HepG2 (cell line): ENCODE measurements around the gene NEIL3. TPM values are rescaled to one million over a fixed set of nuclear protein-coding genes. Genes with fewer than 3 reads are reported as not detected.

Experiments used
- ATAC-seq: fragments of 200-7000 bp; cut with Tn5 transposase; 3 replicates; pipeline ENCODE4 v1.9.1; 2020; ENCODE audit warnings: mild to moderate bottlenecking, moderate library complexity
- BruUV-seq: library from RNA; stranded (reverse); fragments of 400-500 nt; replicated peaks from 2 replicates; lab custom pipeline; 2021; lab: Mats Ljungman, UMichigan
- CTCF ChIA-PET: fragments of 300-600 bp; formaldehyde crosslinking; extraction: SDS; loops from one replicate; lab custom pipeline; 2021; ENCODE audit warnings: low total read pairs, inconsistent platforms, low intra/inter-chr PET ratio; lab: Yijun Ruan, JAX
- POLR2A ChIA-PET: fragments of 350-600 bp; sonication (Branson Sonifier 250); formaldehyde crosslinking; loops from one replicate; lab custom pipeline; 2020; ENCODE audit warnings: antibody characterized with exemption, inconsistent platforms; lab: Yijun Ruan, JAX
- DNase-seq: peaks from one replicate; pipeline ENCODE4 v3.0.0-alpha.2; 2015; ENCODE audit warnings: low spot score
- FAIRE-seq: peaks from 3 replicates; lab custom pipeline; 2011; peaks lifted over from hg19 to GRCh38; lab: Jason Lieb, UNC
- H2AFZ ChIP-seq: one replicate; pipeline ENCODE4 v1.6.1; 2011; ENCODE audit warnings: low read length, inconsistent platforms
- H3K27ac ChIP-seq: fragments of 300-600 bp; 3 replicates; pipeline ENCODE4 v1.8.0; 2011; ENCODE audit warnings: mixed run types, mild to moderate bottlenecking, mixed read lengths, low read length, inconsistent platforms; ENCODE audit not compliant: insufficient read depth; ENCODE audit errors: extremely low read length
- H3K27me3 ChIP-seq, 2 experiments: fragments of 200-600 bp in 1 of 2; 2 replicates in 1 of 2; 3 replicates in 1 of 2; pipeline versions ENCODE4 v1.6.0 to v1.8.0; 2011; ENCODE audit warnings: low read length in 2 of 2, mild to moderate bottlenecking in 2 of 2, moderate library complexity in 2 of 2, inconsistent platforms in 1 of 2; ENCODE audit not compliant: insufficient read depth in 2 of 2, control insufficient read depth in 1 of 2
- H3K36me3 ChIP-seq, 2 experiments: fragments of 200-600 bp in 1 of 2; replicated peaks in 1 of 2; 2 replicates in 1 of 2; 3 replicates in 1 of 2; pipeline versions ENCODE4 v1.5.1 to v1.8.0; 2011; ENCODE audit warnings: low read length in 2 of 2, inconsistent platforms in 1 of 2; ENCODE audit not compliant: insufficient read depth in 2 of 2, control insufficient read depth in 1 of 2
- H3K4me1 ChIP-seq: 2 replicates; pipeline ENCODE4 v1.5.1; 2012; ENCODE audit warnings: low read length, inconsistent platforms; ENCODE audit not compliant: insufficient read depth
- H3K4me2 ChIP-seq: 2 replicates; pipeline ENCODE4 v1.6.0; 2011; ENCODE audit warnings: low read depth, low read length, inconsistent platforms
- H3K4me3 ChIP-seq, 3 experiments: fragments of 200-600 bp in 1 of 3; sonication (generic), shearing (Covaris generic) in 1 of 3; replicated peaks in 1 of 3; 2 replicates each; pipeline ENCODE4 v1.5.1; 2011 to 2016; ENCODE audit warnings: low read length in 3 of 3, inconsistent platforms in 2 of 3, low read depth in 2 of 3, mild to moderate bottlenecking in 2 of 3, control low read depth in 1 of 3, mixed read lengths in 1 of 3; ENCODE audit not compliant: insufficient read depth in 1 of 3
- H3K79me2 ChIP-seq: one replicate; pipeline ENCODE4 v1.6.1; 2011; ENCODE audit warnings: low read length, inconsistent platforms; ENCODE audit not compliant: insufficient read depth
- H3K9ac ChIP-seq: 2 replicates; pipeline ENCODE4 v1.6.0; 2011; ENCODE audit warnings: mild to moderate bottlenecking, low read depth, low read length, inconsistent platforms; ENCODE audit not compliant: insufficient read depth
- H3K9me3 ChIP-seq: 2 replicates; pipeline ENCODE4 v1.5.1; 2012; ENCODE audit warnings: mild to moderate bottlenecking, low read length
- H4K20me1 ChIP-seq: 2 replicates; pipeline ENCODE4 v1.6.0; 2011; ENCODE audit warnings: inconsistent platforms, mild to moderate bottlenecking, low read length, moderate library complexity; ENCODE audit not compliant: insufficient read depth
- ATRX ChIP-seq: sonication (generic); formaldehyde crosslinking; IDR thresholded peaks from 2 replicates; pipeline ENCODE4 v1.4.0; 2020; ENCODE audit warnings: missing genetic modification reagents, borderline replicate concordance
- CEBPB ChIP-seq: IDR thresholded peaks from 2 replicates; pipeline ENCODE4 v1.6.1; 2011; ENCODE audit warnings: low read depth, low read length, improper control_type of control experiment, borderline replicate concordance
- DR1 ChIP-seq: sonication (generic); formaldehyde crosslinking; IDR thresholded peaks from 2 replicates; pipeline ENCODE4 v1.8.0; 2021; ENCODE audit warnings: mild to moderate bottlenecking, missing genetic modification reagents, inconsistent platforms
- IRX3 ChIP-seq: sonication (generic); formaldehyde crosslinking; IDR thresholded peaks from 2 replicates; pipeline ENCODE4 v1.8.1; 2023; ENCODE audit warnings: mild to moderate bottlenecking, low read depth, missing genetic modification reagents, borderline replicate concordance
- NFE2L2 ChIP-seq: fragments of 150-350 bp; IDR thresholded peaks from 2 replicates; pipeline ENCODE4 v1.6.1; 2014; ENCODE audit warnings: low read length
- PPARG ChIP-seq: conservative IDR thresholded peaks from 2 replicates; pipeline ENCODE4 v1.6.1; 2016; ENCODE audit warnings: missing biosample characterization, missing genetic modification reagents
- ZEB1 ChIP-seq: IDR thresholded peaks from 2 replicates; pipeline ENCODE4 v1.6.1; 2012; ENCODE audit warnings: mild to moderate bottlenecking, low read depth, inconsistent platforms; ENCODE audit not compliant: insufficient replicate concordance
- WGBS: methylation state at CpG from one replicate; pipeline ENCODE4 v1.1.6; 2017; ENCODE audit warnings: low lambda C conversion rate; 5-methylcytosine and 5-hydroxymethylcytosine counted together
- in situ Hi-C: cut with HindIII; loops from 2 replicates; pipeline ENCODE4 v1.10.0; 2017; ENCODE audit warnings: low pct_unique_long_range_greater_than_20kb; ENCODE audit not compliant: extremely low pct_ligation_motif_present
- intact Hi-C: fragments of 100-400 bp; cut with micrococcal nuclease; formaldehyde crosslinking; loops from one replicate; pipeline ENCODE4 v1.10.0; 2022; ENCODE audit not compliant: unreplicated experiment
- polyA plus RNA-seq, 8 experiments: library from polyadenylated mRNA; depleted of rRNA in 3 of 8; stranded (reverse) in 7 of 8; unstranded in 1 of 8; fragments of >200 nt; fragmentation: Illumina TruSeq in 4 of 8; extraction: Trizol in 4 of 8; gene quantifications; 2 replicates each; pipeline versions ENCODE4 v1.2.1 to v1.2.3, GENCODE V29; 2011 to 2016; ENCODE audit warnings: low read depth in 4 of 8, missing spikeins in 1 of 8, mixed read lengths in 1 of 8; ENCODE audit not compliant: insufficient read depth in 1 of 8
- total RNA-seq, 5 experiments: library from RNA; depleted of rRNA; stranded (reverse); fragments of >200 nt; fragmentation: Illumina TruSeq; extraction: Trizol; gene quantifications; 2 replicates each; pipeline ENCODE4 v1.2.3, GENCODE V29; 2016; ENCODE audit warnings: low read depth in 1 of 5
- TF ChIP-seq, protein P1 (sequence below), 2 experiments: sonication (generic) in 1 of 2; formaldehyde crosslinking in 1 of 2; IDR thresholded peaks; 2 replicates each; pipeline versions ENCODE4 v1.4.0 to v1.6.1; 2016 to 2020; ENCODE audit warnings: borderline replicate concordance in 1 of 2, low read depth in 1 of 2, mild to moderate bottlenecking in 1 of 2, missing genetic modification reagents in 1 of 2
- TF ChIP-seq, protein P2 (sequence below): sonication (generic); formaldehyde crosslinking; IDR thresholded peaks from 2 replicates; pipeline ENCODE4 v1.8.0; 2022; ENCODE audit warnings: mild to moderate bottlenecking, missing genetic modification reagents, moderate library complexity
- TF ChIP-seq, protein P3 (sequence below): sonication (generic); formaldehyde crosslinking; IDR thresholded peaks from 2 replicates; pipeline ENCODE4 v1.4.0; 2020; ENCODE audit warnings: missing genetic modification reagents, mild to moderate bottlenecking, borderline replicate concordance
- TF ChIP-seq, protein P4 (sequence below): sonication (generic); formaldehyde crosslinking; IDR thresholded peaks from 2 replicates; pipeline ENCODE4 v1.5.1; 2020; ENCODE audit warnings: mild to moderate bottlenecking, missing genetic modification reagents, borderline replicate concordance

Gene NEIL3
- total and polyA plus RNA-seq, 2 of the 13 experiments (the other 11 are each of a cell fraction or from before 2014, with no cell fraction given): 3.5 to 8.4 TPM

DNA sequence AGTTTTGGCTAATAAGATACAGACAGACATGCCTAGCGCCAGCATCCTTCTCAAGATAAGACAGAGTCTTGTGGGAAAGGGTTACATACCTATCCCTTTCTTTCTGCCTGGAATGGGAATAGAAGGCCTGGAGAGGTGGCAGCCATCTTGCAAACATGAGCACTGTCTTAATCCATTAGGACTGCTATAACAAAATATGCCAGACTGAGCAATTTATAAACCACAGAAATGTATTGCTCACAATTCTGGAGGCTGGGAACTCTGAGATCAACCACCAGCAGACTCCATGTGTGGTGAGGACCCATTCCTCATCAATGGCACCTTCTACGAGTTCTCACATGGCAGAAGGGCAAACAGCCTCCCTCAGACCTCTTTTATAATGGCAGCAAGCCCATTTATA lies 26.5 kb upstream of the NEIL3 start:
- WGBS: 40% methylated on average over 2 of the region's 2 CpGs
- BruUV-seq: no TSS peak
- TF ChIP-seq, protein P1, sequence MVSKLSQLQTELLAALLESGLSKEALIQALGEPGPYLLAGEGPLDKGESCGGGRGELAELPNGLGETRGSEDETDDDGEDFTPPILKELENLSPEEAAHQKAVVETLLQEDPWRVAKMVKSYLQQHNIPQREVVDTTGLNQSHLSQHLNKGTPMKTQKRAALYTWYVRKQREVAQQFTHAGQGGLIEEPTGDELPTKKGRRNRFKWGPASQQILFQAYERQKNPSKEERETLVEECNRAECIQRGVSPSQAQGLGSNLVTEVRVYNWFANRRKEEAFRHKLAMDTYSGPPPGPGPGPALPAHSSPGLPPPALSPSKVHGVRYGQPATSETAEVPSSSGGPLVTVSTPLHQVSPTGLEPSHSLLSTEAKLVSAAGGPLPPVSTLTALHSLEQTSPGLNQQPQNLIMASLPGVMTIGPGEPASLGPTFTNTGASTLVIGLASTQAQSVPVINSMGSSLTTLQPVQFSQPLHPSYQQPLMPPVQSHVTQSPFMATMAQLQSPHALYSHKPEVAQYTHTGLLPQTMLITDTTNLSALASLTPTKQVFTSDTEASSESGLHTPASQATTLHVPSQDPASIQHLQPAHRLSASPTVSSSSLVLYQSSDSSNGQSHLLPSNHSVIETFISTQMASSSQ (IDR thresholded peaks at IDR 0.05; ENCODE audit: low read depth): no peak
- TF ChIP-seq, protein P1 (CRISPR knock-in tag; IDR thresholded peaks at IDR 0.05; ENCODE audit: borderline replicate concordance): no peak
- TF ChIP-seq, protein P2, sequence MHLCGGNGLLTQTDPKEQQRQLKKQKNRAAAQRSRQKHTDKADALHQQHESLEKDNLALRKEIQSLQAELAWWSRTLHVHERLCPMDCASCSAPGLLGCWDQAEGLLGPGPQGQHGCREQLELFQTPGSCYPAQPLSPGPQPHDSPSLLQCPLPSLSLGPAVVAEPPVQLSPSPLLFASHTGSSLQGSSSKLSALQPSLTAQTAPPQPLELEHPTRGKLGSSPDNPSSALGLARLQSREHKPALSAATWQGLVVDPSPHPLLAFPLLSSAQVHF: no peak
- no peak for TF ChIP-seq CEBPB
- no peak for TF ChIP-seq NFE2L2
- TF ChIP-seq ATRX (CRISPR knock-in tag): no peak
- TF ChIP-seq, protein P3, sequence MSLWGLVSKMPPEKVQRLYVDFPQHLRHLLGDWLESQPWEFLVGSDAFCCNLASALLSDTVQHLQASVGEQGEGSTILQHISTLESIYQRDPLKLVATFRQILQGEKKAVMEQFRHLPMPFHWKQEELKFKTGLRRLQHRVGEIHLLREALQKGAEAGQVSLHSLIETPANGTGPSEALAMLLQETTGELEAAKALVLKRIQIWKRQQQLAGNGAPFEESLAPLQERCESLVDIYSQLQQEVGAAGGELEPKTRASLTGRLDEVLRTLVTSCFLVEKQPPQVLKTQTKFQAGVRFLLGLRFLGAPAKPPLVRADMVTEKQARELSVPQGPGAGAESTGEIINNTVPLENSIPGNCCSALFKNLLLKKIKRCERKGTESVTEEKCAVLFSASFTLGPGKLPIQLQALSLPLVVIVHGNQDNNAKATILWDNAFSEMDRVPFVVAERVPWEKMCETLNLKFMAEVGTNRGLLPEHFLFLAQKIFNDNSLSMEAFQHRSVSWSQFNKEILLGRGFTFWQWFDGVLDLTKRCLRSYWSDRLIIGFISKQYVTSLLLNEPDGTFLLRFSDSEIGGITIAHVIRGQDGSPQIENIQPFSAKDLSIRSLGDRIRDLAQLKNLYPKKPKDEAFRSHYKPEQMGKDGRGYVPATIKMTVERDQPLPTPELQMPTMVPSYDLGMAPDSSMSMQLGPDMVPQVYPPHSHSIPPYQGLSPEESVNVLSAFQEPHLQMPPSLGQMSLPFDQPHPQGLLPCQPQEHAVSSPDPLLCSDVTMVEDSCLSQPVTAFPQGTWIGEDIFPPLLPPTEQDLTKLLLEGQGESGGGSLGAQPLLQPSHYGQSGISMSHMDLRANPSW (CRISPR knock-in tag): no peak
- TF ChIP-seq, protein P4, sequence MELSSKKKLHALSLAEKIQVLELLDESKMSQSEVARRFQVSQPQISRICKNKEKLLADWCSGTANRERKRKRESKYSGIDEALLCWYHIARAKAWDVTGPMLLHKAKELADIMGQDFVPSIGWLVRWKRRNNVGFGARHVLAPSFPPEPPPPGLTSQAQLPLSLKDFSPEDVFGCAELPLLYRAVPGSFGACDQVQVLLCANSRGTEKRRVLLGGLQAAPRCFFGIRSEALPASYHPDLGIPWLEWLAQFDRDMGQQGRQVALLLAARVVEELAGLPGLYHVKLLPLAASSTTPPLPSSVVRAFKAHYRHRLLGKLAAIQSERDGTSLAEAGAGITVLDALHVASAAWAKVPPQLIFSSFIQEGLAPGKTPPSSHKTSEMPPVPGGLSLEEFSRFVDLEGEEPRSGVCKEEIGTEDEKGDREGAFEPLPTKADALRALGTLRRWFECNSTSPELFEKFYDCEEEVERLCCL (CRISPR knock-in tag): no peak
- no peak for TF ChIP-seq PPARG (CRISPR knock-in tag)
- TF ChIP-seq ZEB1: no peak
- no peak for TF ChIP-seq DR1 (CRISPR knock-in tag)
- no peak for TF ChIP-seq IRX3 (CRISPR knock-in tag)
- Histone ChIP-seq H2AFZ (no peak overlapping the region), H3K9me3 (no peaks in the 10 kb centered on the region), H3K4me3 (no peak overlapping the region), H3K9ac (no peak overlapping the region), H4K20me1 (no peaks in the 10 kb centered on the region), H3K36me3 (no peaks in the 10 kb centered on the region), H3K4me1 (no peaks in the 10 kb centered on the region), H3K27me3 (no peaks in the 10 kb centered on the region), H3K4me2 (no peak overlapping the region), H3K79me2 (no peaks in the 10 kb centered on the region), H3K27ac (no peak overlapping the region)
- in situ Hi-C loops: no loop called here
- FAIRE-seq (no peak), DNase-seq (no peak), ATAC-seq (no peak)
- ChIA-PET CTCF (no interaction called here), POLR2A (no interaction called here)
- intact Hi-C loops: no loop called here
